Measurements from ENCODE around the gene CD300A.

DNA sequence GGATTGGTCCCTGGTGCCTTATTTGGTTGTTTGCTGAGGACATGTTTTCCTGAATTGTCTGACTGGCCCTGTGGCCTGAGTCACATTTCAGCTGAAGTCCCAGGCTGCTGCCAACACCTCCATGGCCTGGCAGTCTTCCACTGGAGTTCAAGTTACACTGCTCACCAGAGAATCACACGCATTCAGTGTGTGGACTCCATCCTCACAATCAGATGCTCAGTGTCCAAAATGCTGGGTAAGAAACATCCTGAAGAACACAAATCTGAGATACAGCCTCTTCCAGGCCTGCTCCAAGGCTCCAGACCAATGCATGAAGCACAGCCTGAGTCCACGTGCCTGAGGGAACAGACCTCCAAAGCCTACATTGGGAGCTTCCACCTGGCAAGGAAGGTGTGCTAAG, 45.6 kb downstream of the CD300A start:
- no peak for TF ChIP-seq POLR2A (IDR thresholded peaks at IDR 0.05)
- TF ChIP-seq, protein P1, sequence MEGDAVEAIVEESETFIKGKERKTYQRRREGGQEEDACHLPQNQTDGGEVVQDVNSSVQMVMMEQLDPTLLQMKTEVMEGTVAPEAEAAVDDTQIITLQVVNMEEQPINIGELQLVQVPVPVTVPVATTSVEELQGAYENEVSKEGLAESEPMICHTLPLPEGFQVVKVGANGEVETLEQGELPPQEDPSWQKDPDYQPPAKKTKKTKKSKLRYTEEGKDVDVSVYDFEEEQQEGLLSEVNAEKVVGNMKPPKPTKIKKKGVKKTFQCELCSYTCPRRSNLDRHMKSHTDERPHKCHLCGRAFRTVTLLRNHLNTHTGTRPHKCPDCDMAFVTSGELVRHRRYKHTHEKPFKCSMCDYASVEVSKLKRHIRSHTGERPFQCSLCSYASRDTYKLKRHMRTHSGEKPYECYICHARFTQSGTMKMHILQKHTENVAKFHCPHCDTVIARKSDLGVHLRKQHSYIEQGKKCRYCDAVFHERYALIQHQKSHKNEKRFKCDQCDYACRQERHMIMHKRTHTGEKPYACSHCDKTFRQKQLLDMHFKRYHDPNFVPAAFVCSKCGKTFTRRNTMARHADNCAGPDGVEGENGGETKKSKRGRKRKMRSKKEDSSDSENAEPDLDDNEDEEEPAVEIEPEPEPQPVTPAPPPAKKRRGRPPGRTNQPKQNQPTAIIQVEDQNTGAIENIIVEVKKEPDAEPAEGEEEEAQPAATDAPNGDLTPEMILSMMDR (IDR thresholded peaks at IDR 0.05) = no peak

All from esophagus squamous epithelium (tissue), 4 donors.